GM19463 (cell line): ENCODE results near the gene BUD23.

ENCODE experiments used
- ATAC-seq: cut with Tn5 transposase; IDR thresholded peaks from one replicate; pipeline ENCODE4 v1.9.1; 2021; ENCODE audit warnings: mild to moderate bottlenecking, moderate library complexity; ENCODE audit not compliant: unreplicated experiment

The BUD23 gene

GRCh38 chr7:73740771-73741170, 57.4 kb downstream of the BUD23 start:
- no peak for ATAC-seq

- ATAC-seq = no peak
Measured at GRCh38 chr7:73741600-73741999, 58.2 kb downstream of the BUD23 start.

DNA sequence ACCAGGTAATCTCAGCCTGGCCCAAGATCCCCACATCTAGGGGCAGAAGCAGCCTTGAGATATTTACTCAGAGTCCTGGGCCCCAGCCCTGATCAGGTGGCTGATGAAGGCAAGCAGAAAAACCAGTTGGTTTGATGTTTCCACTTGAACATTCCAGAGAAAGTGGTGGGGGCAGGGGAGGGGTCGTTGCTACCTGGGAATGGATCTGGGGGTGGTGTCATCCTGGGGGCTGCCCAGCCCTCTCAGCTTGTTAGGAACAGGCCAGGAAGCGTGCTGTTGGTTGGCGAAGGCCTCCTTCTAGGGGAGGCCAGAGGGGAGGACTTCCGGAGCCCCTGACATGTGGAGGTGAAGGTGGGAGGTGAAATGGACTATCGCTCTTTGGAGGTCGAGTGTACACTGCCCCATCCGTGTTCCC, 58.9 kb downstream of the BUD23 start:
- no peak for ATAC-seq

- no peak for ATAC-seq
Measured at GRCh38 chr7:73742753-73743641, 59.6 kb downstream of the BUD23 start.

DNA sequence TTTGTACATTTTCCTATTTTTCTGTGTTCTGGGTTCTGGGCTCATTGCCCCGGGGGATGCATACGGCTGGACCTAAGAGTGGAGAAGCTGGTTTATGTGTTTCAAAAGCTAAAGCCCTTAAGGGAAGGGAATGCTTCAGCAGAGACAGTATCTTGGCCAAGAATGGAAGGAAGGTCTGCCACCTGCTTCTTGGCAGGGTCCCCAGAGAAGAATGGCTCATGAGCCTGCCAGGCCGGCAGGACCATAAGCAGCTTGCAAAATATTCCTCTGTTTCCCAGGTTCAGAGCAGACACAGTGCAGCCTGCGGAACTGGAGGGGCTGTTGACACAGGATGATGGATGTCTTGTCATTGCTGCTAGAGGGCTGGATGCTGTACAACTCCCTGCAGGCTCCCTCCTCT, 63.0 kb downstream of the BUD23 start:
- no peak for ATAC-seq
